ENCODE measurements around the gene MAP6.
A peak's percentile ranks its signal among the peaks of the same experiment; 100 is the strongest.

Gene MAP6

DNA sequence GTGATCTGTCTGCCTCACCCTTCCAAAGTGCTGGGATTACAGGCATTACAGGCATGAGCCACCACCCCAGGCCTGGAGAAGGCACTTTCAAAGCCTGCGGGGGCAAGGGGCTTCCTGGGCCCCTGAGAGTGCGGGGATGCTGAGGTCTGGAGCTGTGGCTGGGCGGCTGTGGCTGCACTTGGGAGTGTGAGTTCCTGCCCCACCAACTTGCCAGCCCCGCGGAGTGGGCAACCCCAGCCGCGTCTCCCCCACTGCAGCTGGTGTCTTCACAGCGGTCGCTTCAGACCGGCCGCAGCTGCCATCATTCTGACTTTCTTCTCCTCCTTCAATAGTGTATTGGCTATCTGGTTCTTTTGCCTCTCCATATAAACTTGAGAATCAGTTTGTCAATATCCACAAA lies 10.7 kb upstream of the MAP6 start:
- TF ChIP-seq, protein P1, sequence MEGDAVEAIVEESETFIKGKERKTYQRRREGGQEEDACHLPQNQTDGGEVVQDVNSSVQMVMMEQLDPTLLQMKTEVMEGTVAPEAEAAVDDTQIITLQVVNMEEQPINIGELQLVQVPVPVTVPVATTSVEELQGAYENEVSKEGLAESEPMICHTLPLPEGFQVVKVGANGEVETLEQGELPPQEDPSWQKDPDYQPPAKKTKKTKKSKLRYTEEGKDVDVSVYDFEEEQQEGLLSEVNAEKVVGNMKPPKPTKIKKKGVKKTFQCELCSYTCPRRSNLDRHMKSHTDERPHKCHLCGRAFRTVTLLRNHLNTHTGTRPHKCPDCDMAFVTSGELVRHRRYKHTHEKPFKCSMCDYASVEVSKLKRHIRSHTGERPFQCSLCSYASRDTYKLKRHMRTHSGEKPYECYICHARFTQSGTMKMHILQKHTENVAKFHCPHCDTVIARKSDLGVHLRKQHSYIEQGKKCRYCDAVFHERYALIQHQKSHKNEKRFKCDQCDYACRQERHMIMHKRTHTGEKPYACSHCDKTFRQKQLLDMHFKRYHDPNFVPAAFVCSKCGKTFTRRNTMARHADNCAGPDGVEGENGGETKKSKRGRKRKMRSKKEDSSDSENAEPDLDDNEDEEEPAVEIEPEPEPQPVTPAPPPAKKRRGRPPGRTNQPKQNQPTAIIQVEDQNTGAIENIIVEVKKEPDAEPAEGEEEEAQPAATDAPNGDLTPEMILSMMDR (conservative IDR thresholded peaks at IDR 0.05; ENCODE audit: low read depth, low read length): no peak
- no peak overlapping the region for H3K4me3 ChIP-seq (ENCODE audit: low read depth, low read length)
- no peak for DNase-seq (ENCODE audit: low read depth)

DNA sequence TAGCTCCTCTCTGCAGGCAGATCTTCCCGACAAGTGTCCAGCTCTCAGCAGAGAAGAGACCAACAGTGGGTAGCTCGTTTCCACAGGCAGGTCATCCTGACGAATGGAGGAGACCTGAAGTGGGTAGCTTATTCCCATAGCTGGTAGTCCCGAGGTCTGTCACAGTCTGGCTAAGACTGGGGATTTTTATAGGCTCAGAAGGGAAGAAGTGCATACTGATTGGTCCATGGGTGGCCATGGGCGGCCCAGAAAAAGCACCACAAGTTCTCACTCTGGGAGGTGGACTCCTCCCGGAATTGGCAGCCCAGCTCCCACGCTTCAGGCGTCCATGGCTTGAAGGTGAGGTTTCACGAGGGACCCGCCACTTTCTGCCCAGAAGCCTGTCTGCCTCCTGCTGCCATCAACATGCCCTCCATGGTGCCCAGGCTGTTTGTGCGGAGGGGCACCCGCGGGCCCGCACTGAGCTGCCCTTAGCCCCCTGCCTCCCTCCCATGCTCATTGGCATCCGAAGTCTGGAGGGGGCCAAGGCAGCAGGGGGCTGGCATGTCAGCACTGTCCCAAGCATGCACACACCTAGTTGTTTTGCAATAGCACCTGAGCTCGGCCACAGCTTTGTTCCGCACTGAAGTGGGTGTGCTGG lies 9.9 kb upstream of the MAP6 start:
- no peak for DNase-seq (ENCODE audit: low read depth)
- TF ChIP-seq, protein P1 (conservative IDR thresholded peaks at IDR 0.05; ENCODE audit: low read depth, low read length): no peak
- H3K4me3 ChIP-seq (ENCODE audit: low read depth, low read length): no peak overlapping the region

DNA sequence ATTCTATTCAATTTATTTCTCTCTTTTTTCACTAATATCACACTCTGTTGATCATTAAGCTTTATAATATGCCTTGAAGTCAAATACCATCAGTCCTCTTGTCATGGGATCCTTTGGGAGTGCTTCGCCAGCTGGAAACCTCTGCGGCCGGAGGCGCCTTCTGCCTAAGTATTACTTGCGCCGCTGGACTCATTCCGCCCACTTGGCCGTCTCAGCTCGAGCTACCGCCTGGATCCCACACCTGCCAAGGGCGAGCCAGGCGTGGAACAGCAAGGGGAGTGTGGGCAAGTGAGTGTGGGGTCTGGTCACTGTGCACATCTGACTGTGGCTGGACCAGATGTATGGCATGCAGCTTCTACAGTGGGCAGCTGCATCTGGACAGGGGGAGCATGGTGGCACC lies 9.1 kb upstream of the MAP6 start:
- no peak overlapping the region for H3K4me3 ChIP-seq (ENCODE audit: low read depth, low read length)
- TF ChIP-seq, protein P1 (conservative IDR thresholded peaks at IDR 0.05; ENCODE audit: low read depth, low read length): no peak
- DNase-seq (ENCODE audit: low read depth): no peak

DNA sequence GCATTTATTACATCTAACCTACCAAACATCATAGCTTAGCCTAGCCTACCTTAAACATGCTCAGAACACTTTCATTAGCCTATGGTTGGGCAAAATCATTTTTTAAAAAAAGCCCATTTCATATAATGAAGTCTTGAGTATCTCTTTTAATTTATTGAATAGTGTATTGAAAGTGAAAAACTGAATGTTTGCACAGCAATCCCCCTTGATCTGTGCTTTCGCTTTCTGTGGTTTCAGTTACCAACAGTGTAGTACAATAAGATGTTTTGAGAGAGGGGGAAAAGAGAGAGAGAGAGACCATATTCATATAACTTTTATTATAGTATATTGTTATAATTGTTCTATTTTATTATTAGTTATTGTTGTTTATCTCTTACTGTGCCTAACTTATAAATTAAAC lies 8.4 kb upstream of the MAP6 start:
- DNase-seq (ENCODE audit: low read depth): no peak

DNA sequence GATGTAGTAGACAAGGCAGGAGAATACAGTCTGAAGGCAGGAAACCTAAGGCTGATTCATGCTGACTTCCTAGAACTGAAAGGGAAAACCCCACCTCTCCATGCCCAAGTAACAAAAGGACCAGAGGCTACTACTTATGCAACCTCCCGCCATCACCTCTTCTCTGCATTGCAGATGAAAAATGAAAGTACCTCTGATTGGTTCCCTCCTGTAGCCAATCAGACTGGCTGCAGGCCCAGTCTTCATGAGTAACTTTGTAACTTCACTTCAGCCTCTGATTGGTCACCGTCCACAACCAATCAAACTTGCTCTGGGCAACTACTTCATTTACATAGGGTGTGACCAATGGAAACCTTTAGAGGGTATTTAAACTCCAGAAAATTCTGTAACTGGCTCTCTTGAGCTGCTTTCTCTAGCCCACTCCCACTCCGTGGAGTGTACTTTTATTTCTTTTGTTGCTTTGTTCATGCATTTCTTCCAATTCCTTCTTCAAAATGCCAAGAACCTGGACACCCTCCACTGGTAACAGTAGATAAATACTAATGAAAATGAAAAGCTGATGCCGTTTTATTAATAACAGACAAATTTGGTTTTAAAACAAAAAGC lies 5.2 kb upstream of the MAP6 start:
- H3K4me3 ChIP-seq (ENCODE audit: low read depth, low read length): no peak overlapping the region
- TF ChIP-seq, protein P1 (conservative IDR thresholded peaks at IDR 0.05; ENCODE audit: low read depth, low read length): no peak
- peak; percentile 63 for DNase-seq (ENCODE audit: low read depth)

More for the DNA sequence above, 8.4 kb upstream of the MAP6 start:
- no peak overlapping the region for H3K4me3 ChIP-seq (ENCODE audit: low read depth, low read length)
- TF ChIP-seq, protein P1 (conservative IDR thresholded peaks at IDR 0.05; ENCODE audit: low read depth, low read length): no peak

DNA sequence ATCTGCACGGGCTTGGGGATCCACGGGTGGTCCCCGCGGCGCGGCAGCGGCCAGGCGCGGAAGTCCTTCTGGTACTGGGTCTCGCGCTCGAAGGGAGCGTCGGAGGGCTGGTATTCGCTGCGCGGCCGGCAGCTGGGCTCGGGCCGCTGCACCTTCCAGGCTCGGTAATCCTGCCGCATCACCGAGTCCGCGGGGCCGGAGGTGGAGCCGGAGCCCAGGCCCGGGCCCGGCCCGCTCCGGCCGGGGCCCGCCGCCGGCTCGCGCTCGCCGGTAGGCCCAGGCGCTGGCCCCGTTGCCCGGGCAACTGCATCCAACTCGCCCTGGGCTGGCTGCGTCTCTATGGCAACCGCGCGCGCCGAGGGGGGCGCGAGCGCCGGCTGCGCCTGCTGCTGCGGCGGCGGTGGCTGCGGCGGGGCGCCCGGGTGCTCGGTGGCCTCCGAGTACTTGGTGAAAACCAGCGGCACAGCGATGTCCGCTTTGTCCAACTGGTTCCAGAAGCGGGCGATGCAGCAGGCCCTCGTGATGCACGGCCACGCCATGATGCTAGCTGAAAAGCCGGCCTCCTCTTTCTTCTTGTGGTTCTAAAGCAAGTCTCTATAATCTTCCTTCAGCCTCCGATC lies 897 bp downstream of the MAP6 start:
- H3K4me3 ChIP-seq (ENCODE audit: low read depth, low read length): peak overlapping the region; percentile 37
- TF ChIP-seq, protein P1 (conservative IDR thresholded peaks at IDR 0.05; ENCODE audit: low read depth, low read length): no peak
- peak; percentile 33 for DNase-seq (ENCODE audit: low read depth)

All from choroid plexus epithelial cell (primary cell).